ENCODE measurements around the gene GPR45. TPM values are rescaled to one million over a fixed set of nuclear protein-coding genes. Genes with fewer than 3 reads are reported as not detected.
A peak's percentile ranks its signal among the peaks of the same experiment; 100 is the strongest.

Gene GPR45
- total RNA-seq, 1 experiment from 2014 or later = not detected

GRCh38 chr2:105256431-105257047, 15.0 kb downstream of the GPR45 start:
- H3K27me3 ChIP-seq (replicated peaks; ENCODE audit: control insufficient read depth, insufficient read depth, low read length) = no peaks in the 10 kb centered on the region
- peaks cover 12% of the 10 kb centered on the region; the same call in 1 of the 2 replicates for H3K4me1 ChIP-seq
- H3K9me3 ChIP-seq = no peaks in the 10 kb centered on the region
- H3K27ac Mint-ChIP-seq (ENCODE audit: unreplicated experiment) = peak overlapping the region; percentile 58
- peaks cover 13% of the 10 kb centered on the region for H3K36me3 Mint-ChIP-seq (ENCODE audit: insufficient read depth, unreplicated experiment)
- peak overlapping the region; percentile 22 for H3K4me3 Mint-ChIP-seq (ENCODE audit: unreplicated experiment)
- no peaks in the 10 kb centered on the region for H3K9me3 Mint-ChIP-seq (ENCODE audit: unreplicated experiment)
- peak; percentile 34 to 51 for DNase-seq
- H3K27me3 Mint-ChIP-seq (ENCODE audit: insufficient read depth, unreplicated experiment) = no peaks in the 10 kb centered on the region
- ChIA-PET CTCF (no interaction called here), POLR2A (no interaction called here)
- no peaks in the 10 kb centered on the region for H3K36me3 ChIP-seq (ENCODE audit: control insufficient read depth, insufficient read depth, low read length)
- H3K4me1 Mint-ChIP-seq (ENCODE audit: low read depth, unreplicated experiment) = peaks cover 7% of the 10 kb centered on the region
- no TSS peak for BruUV-seq (replicated peaks)
- TF ChIP-seq, protein P1, sequence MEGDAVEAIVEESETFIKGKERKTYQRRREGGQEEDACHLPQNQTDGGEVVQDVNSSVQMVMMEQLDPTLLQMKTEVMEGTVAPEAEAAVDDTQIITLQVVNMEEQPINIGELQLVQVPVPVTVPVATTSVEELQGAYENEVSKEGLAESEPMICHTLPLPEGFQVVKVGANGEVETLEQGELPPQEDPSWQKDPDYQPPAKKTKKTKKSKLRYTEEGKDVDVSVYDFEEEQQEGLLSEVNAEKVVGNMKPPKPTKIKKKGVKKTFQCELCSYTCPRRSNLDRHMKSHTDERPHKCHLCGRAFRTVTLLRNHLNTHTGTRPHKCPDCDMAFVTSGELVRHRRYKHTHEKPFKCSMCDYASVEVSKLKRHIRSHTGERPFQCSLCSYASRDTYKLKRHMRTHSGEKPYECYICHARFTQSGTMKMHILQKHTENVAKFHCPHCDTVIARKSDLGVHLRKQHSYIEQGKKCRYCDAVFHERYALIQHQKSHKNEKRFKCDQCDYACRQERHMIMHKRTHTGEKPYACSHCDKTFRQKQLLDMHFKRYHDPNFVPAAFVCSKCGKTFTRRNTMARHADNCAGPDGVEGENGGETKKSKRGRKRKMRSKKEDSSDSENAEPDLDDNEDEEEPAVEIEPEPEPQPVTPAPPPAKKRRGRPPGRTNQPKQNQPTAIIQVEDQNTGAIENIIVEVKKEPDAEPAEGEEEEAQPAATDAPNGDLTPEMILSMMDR (IDR thresholded peaks at IDR 0.05; ENCODE audit: insufficient read depth in 1 of 2, low read depth in 1 of 2, low read length in 1 of 2, severe bottlenecking in 1 of 2, unreplicated experiment in 1 of 2) = no peak
- H3K4me3 ChIP-seq (ENCODE audit: low read depth, low read length) = no peak overlapping the region
- intact Hi-C loops (cut with micrococcal nuclease; ENCODE audit: unreplicated experiment) = no loop called here

- TF ChIP-seq, protein P1 (IDR thresholded peaks at IDR 0.05; ENCODE audit: insufficient read depth in 1 of 2, low read depth in 1 of 2, low read length in 1 of 2, severe bottlenecking in 1 of 2, unreplicated experiment in 1 of 2) = no peak
These were observed 16.4 kb downstream of the GPR45 start for GRCh38 chr2:105257981-105258380.

GRCh38 chr2:105258835-105259350, 17.4 kb downstream of the GPR45 start:
- intact Hi-C loops (cut with micrococcal nuclease; ENCODE audit: unreplicated experiment) = no loop called here
- no peak for DNase-seq
- no peak overlapping the region for H3K4me3 Mint-ChIP-seq (ENCODE audit: unreplicated experiment)
- ChIA-PET CTCF (no interaction called here), POLR2A (no interaction called here)
- H3K36me3 Mint-ChIP-seq (ENCODE audit: insufficient read depth, unreplicated experiment) = peaks cover 24% of the 10 kb centered on the region
- Histone ChIP-seq H3K9me3 (no peaks in the 10 kb centered on the region), H3K36me3 (ENCODE audit: control insufficient read depth, insufficient read depth, low read length) (no peaks in the 10 kb centered on the region), H3K27me3 (replicated peaks; ENCODE audit: control insufficient read depth, insufficient read depth, low read length) (no peaks in the 10 kb centered on the region), H3K4me1 (peaks cover 12% of the 10 kb centered on the region; the same call in 1 of the 2 replicates), H3K4me3 (ENCODE audit: low read depth, low read length) (no peak overlapping the region)
- no peaks in the 10 kb centered on the region for H3K9me3 Mint-ChIP-seq (ENCODE audit: unreplicated experiment)
- no TSS peak for BruUV-seq (replicated peaks)
- H3K27ac Mint-ChIP-seq (ENCODE audit: unreplicated experiment) = no peak overlapping the region
- no peaks in the 10 kb centered on the region for H3K27me3 Mint-ChIP-seq (ENCODE audit: insufficient read depth, unreplicated experiment)
- H3K4me1 Mint-ChIP-seq (ENCODE audit: low read depth, unreplicated experiment) = peaks cover 7% of the 10 kb centered on the region
- TF ChIP-seq, protein P1 (IDR thresholded peaks at IDR 0.05; ENCODE audit: insufficient read depth in 1 of 2, low read depth in 1 of 2, low read length in 1 of 2, severe bottlenecking in 1 of 2, unreplicated experiment in 1 of 2) = no peak

More at GRCh38 chr2:105257981-105258380, 16.4 kb downstream of the GPR45 start:
- H3K4me1 ChIP-seq = peaks cover 12% of the 10 kb centered on the region; the same call in 1 of the 2 replicates
- Mint-ChIP-seq H3K4me1 (ENCODE audit: low read depth, unreplicated experiment) (peaks cover 7% of the 10 kb centered on the region), H3K36me3 (ENCODE audit: insufficient read depth, unreplicated experiment) (peaks cover 19% of the 10 kb centered on the region), H3K9me3 (ENCODE audit: unreplicated experiment) (no peaks in the 10 kb centered on the region), H3K27ac (ENCODE audit: unreplicated experiment) (no peak overlapping the region), H3K4me3 (ENCODE audit: unreplicated experiment) (no peak overlapping the region), H3K27me3 (ENCODE audit: insufficient read depth, unreplicated experiment) (no peaks in the 10 kb centered on the region)
- H3K27me3 ChIP-seq (replicated peaks; ENCODE audit: control insufficient read depth, insufficient read depth, low read length) = no peaks in the 10 kb centered on the region
- no peaks in the 10 kb centered on the region for H3K9me3 ChIP-seq
- BruUV-seq (replicated peaks) = no TSS peak
- ChIA-PET POLR2A (no interaction called here), CTCF (no interaction called here)
- H3K36me3 ChIP-seq (ENCODE audit: control insufficient read depth, insufficient read depth, low read length) = no peaks in the 10 kb centered on the region
- no peak for DNase-seq
- intact Hi-C loops (cut with micrococcal nuclease; ENCODE audit: unreplicated experiment) = no loop called here
- no peak overlapping the region for H3K4me3 ChIP-seq (ENCODE audit: low read depth, low read length)

All from Caco-2 (cell line).